SHP77 (cell line): ENCODE data around the gene FABP2.
"Not testable (repeated sequence)": the region's sequence is repeated elsewhere in the genome, so short reads cannot be mapped to it uniquely, and the experiment has no call there.

Experiments
- DNase-seq, 2 experiments: peaks; one replicate each; lab custom pipeline; 2025; lab: John Stamatoyannopoulos, UW

FABP2 gene

GRCh38 chr4:119310826-119311225 lies 11.1 kb downstream of the FABP2 start:
- no peak for DNase-seq

GRCh38 chr4:119307606-119308005 lies 14.3 kb downstream of the FABP2 start:
- DNase-seq, result no peak

DNA sequence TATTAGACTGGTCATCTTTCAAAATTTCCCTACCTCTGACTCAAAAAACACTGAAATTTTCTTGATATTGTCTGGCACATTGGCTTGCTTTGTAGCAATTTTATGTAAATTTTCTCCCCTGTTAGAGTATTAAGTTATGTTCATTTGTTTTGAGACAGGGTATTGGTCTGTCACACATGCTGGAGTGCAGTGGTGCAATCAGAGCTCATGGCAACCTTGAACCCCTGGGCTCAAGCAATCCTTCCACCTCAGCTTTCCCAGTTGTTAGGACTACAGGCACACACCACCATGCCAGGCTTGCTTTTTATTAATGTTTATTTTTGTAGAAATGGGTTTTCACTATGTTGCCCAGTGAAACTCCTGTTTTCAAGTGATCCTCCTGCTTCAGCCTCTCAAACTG lies 17.5 kb downstream of the FABP2 start:
- DNase-seq, result no peak

GRCh38 chr4:119303587-119304305 lies 18.2 kb downstream of the FABP2 start:
- no peak for DNase-seq

GRCh38 chr4:119302073-119302832 lies 19.7 kb downstream of the FABP2 start:
- no peak for DNase-seq

GRCh38 chr4:119300101-119300978 lies 21.6 kb downstream of the FABP2 start:
- no peak for DNase-seq

GRCh38 chr4:119299741-119300100 lies 22.2 kb downstream of the FABP2 start:
- DNase-seq, result no peak

GRCh38 chr4:119299260-119299671 lies 22.7 kb downstream of the FABP2 start:
- no peak for DNase-seq

DNA sequence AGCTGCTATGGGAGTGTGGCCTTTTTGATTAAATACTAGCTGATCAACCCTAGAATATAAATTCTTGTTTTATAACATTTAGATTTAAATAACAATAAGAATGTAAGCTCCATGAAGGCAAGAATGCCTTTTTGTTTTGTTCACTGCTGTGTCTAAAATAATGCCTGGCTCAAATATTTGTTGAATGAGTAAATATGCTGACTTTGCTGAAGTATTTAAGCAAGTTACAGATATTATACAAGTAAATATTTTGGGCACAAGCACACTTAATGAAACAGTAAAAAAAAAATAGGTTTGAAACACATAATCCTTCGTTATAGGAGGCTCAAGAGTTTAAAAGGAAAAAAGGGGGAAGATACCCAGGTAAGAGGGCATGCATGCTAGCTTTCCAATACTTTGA lies 24.1 kb downstream of the FABP2 start:
- no peak for DNase-seq

- no peak for DNase-seq
Observed at GRCh38 chr4:119296356-119296755, 25.6 kb downstream of the FABP2 start.

- DNase-seq, result no peak
Observed at GRCh38 chr4:119290598-119290997, 31.3 kb downstream of the FABP2 start.

GRCh38 chr4:119289313-119289712 lies 32.6 kb downstream of the FABP2 start:
- no peak for DNase-seq

GRCh38 chr4:119286377-119287002 lies 35.4 kb downstream of the FABP2 start:
- DNase-seq, result no peak

GRCh38 chr4:119284876-119285780 lies 36.8 kb downstream of the FABP2 start:
- DNase-seq, result no peak

DNA sequence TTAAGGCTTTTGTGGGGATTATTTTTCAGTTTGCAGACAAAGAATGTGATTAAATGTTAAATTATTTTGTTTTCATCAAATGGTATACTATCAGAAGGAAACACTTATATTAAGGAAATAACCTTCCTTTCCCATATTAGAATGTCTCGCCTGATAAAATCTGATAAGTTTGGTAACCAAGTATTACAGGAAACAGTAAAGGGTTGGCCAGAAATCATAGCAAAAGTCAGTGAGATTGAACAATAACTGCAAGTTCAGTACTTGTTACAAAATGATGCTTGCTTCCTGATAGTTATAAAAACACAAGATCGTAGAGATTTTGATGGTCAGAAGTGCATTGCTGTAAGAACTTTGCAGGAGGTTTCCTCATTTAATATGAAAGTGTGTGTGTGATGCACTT lies 40.5 kb downstream of the FABP2 start:
- DNase-seq, result no peak

DNA sequence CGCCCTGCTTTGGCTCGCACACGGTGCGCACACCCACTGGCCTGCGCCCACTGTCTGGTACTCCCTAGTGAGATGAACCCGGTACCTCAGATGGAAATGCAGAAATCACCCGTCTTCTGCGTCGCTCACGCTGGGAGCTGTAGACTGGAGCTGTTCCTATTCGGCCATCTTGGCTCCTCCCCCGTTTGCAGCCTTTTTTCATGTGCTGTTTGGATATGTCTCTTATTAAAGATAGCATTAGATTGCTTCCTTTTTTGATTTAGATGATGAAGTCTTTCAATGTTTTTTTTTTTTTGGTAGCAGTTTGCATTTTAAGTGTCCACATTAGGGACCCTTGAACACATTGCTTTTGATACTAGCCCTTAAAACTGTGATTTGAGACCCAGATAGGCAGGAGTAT lies 42.0 kb downstream of the FABP2 start:
- not testable (repeated sequence) for DNase-seq

DNA sequence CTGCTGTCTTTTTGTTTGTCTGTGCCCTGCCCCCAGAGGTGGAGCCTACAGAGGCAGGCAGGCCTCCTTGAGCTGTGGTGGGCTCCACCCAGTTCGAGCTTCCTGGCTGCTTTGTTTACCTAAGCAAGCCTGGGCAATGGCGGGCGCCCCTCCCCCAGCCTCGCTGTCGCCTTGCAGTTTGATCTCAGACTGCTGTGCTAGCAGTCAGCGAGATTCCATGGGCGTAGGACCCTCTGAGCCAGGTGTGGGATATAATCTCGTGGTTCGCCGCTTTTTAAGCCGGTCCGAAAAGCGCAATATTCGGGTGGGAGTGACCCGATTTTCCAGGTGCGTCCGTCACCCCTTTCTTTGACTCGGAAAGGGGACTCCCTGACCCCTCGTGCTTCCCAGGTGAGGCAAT lies 42.4 kb downstream of the FABP2 start:
- not testable (repeated sequence) for DNase-seq

GRCh38 chr4:119271361-119272085 lies 50.4 kb downstream of the FABP2 start:
- no peak for DNase-seq

- DNase-seq, result no peak
Observed at GRCh38 chr4:119268466-119268865, 53.5 kb downstream of the FABP2 start.
